Smooth muscle cell (in vitro differentiated cells): ENCODE data around the gene SDE2. TPM values are rescaled to one million over a fixed set of nuclear protein-coding genes. Genes with fewer than 3 reads are reported as not detected.
"Not testable (repeated sequence)": the region's sequence is repeated elsewhere in the genome, so short reads cannot be mapped to it uniquely, and the experiment has no call there.

Experiments used
- DNase-seq: peaks from one replicate; lab custom pipeline; 2025; ENCODE audit not compliant: unreplicated experiment; lab: John Stamatoyannopoulos, UW
- H2AFZ ChIP-seq: fragments of 200-600 bp; sonication (generic); 2 replicates; pipeline ENCODE4 v1.6.0; 2016; ENCODE audit warnings: antibody characterized with exemption, low read depth, mild to moderate bottlenecking
- H3F3A ChIP-seq: fragments of 200-600 bp; sonication (generic); 2 replicates; pipeline ENCODE4 v1.6.0; 2017; ENCODE audit warnings: antibody characterized with exemption, low read depth
- H3K27ac ChIP-seq: fragments of 200-600 bp; sonication (generic); 2 replicates; pipeline ENCODE4 v1.5.1; 2016; ENCODE audit warnings: low read depth, mild to moderate bottlenecking
- H3K27me3 ChIP-seq: fragments of 200-600 bp; sonication (generic); 2 replicates; pipeline ENCODE4 v1.6.1; 2016; ENCODE audit warnings: low read depth, mild to moderate bottlenecking
- H3K36me3 ChIP-seq: fragments of 200-600 bp; sonication (generic); 2 replicates; pipeline ENCODE4 v1.5.1; 2016; ENCODE audit warnings: low read depth
- H3K4me1 ChIP-seq: fragments of 200-600 bp; sonication (generic); 2 replicates; pipeline ENCODE4 v1.5.1; 2016; ENCODE audit warnings: low read depth
- H3K4me2 ChIP-seq: fragments of 200-600 bp; sonication (generic); 2 replicates; pipeline ENCODE4 v1.6.0; 2016; ENCODE audit warnings: mild to moderate bottlenecking
- H3K4me3 ChIP-seq: fragments of 200-600 bp; sonication (generic); 2 replicates; pipeline ENCODE4 v1.5.1; 2016; ENCODE audit warnings: mild to moderate bottlenecking
- H3K79me2 ChIP-seq: fragments of 200-600 bp; sonication (generic); 2 replicates; pipeline ENCODE4 v1.6.0; 2016; ENCODE audit warnings: low read depth, mild to moderate bottlenecking
- H3K9ac ChIP-seq: fragments of 200-600 bp; sonication (generic); 2 replicates; pipeline ENCODE4 v1.6.0; 2016; ENCODE audit warnings: low read depth
- H3K9me3 ChIP-seq: fragments of 200-600 bp; sonication (generic); replicated peaks from 2 replicates; pipeline ENCODE4 v1.5.1; 2016; ENCODE audit warnings: low read depth
- H4K20me1 ChIP-seq: fragments of 200-600 bp; sonication (generic); 2 replicates; pipeline ENCODE4 v1.6.0; 2016; ENCODE audit warnings: low read depth
- CTCF ChIP-seq: fragments of 200-600 bp; sonication (generic); IDR thresholded peaks from 2 replicates; pipeline ENCODE4 v1.5.1; 2017; ENCODE audit warnings: borderline replicate concordance, mild to moderate bottlenecking, antibody characterized with exemption; ENCODE audit not compliant: insufficient read depth, poor library complexity, severe bottlenecking
- WGBS: methylation state at CpG from one replicate; pipeline ENCODE4 v1.1.7; 2016; ENCODE audit warnings: low lambda C conversion rate; 5-methylcytosine and 5-hydroxymethylcytosine counted together
- polyA plus RNA-seq: library from polyadenylated mRNA; unstranded; fragments of >200 nt; fragmentation: Nextera tagmentation; extraction: Ambion mirVana; gene quantifications from 2 replicates; pipeline ENCODE4 v1.2.1, GENCODE V29; 2016
- total RNA-seq: library from RNA; depleted of rRNA; stranded (reverse); fragments of >200 nt; gene quantifications from 2 replicates; pipeline ENCODE4 v1.2.3, GENCODE V29; 2014

The SDE2 gene
- total and polyA plus RNA-seq, 2 experiments from 2014 or later: 20.2 to 30.5 TPM

- Histone ChIP-seq H4K20me1 (no peaks in the 10 kb centered on the region), H3K27me3 (no peaks in the 10 kb centered on the region), H2AFZ (no peak overlapping the region), H3K4me1 (peaks cover 8% of the 10 kb centered on the region), H3K9ac (no peak overlapping the region), H3K4me3 (no peak overlapping the region), H3K36me3 (no peaks in the 10 kb centered on the region), H3K9me3 (no peaks in the 10 kb centered on the region), H3F3A (no peaks in the 10 kb centered on the region), H3K27ac (no peak overlapping the region), H3K79me2 (no peaks in the 10 kb centered on the region), H3K4me2 (no peak overlapping the region)
- no peak for DNase-seq
- no peak for TF ChIP-seq CTCF
- 64% methylated on average over 1 of the region's 1 CpG for WGBS
Observed at GRCh38 chr1:225941942-225942222, 57.3 kb downstream of the SDE2 start.

- Histone ChIP-seq H3K4me1 (peaks cover 8% of the 10 kb centered on the region), H3K36me3 (no peaks in the 10 kb centered on the region), H3F3A (no peaks in the 10 kb centered on the region), H4K20me1 (no peaks in the 10 kb centered on the region), H3K9me3 (no peaks in the 10 kb centered on the region), H3K4me3 (no peak within 1 kb of the TSS), H3K79me2 (no peaks in the 10 kb centered on the region), H3K27me3 (no peaks in the 10 kb centered on the region), H2AFZ (no peak within 1 kb of the TSS), H3K9ac (no peak within 1 kb of the TSS), H3K4me2 (no peak within 1 kb of the TSS), H3K27ac (no peak within 1 kb of the TSS)
- TF ChIP-seq CTCF: no peak
- WGBS: 71% methylated on average over 6 of the region's 6 CpGs
- DNase-seq: no peak
Observed at GRCh38 chr1:225941187-225941941, 57.8 kb downstream of the SDE2 start, which contains the start of gene LEFTY2. Gene LEFTY2 (minus strand): TSS chr1:225941220. CDS start chr1:225941140, 80 bp downstream.

- H3K27ac ChIP-seq: no peak overlapping the region
- no peaks in the 10 kb centered on the region for H4K20me1 ChIP-seq
- H3K4me1 ChIP-seq: peaks cover 2% of the 10 kb centered on the region
- 93% methylated on average over 25 of the region's 25 CpGs for WGBS
- H3F3A ChIP-seq: no peaks in the 10 kb centered on the region
- no peaks in the 10 kb centered on the region for H3K36me3 ChIP-seq
- no peak overlapping the region for H3K9ac ChIP-seq
- H3K79me2 ChIP-seq: no peaks in the 10 kb centered on the region
- H3K4me2 ChIP-seq: no peak overlapping the region
- H3K9me3 ChIP-seq: no peaks in the 10 kb centered on the region
- TF ChIP-seq CTCF: no peak
- H3K4me3 ChIP-seq: no peak overlapping the region
- no peak for DNase-seq
- no peaks in the 10 kb centered on the region for H3K27me3 ChIP-seq
- no peak overlapping the region for H2AFZ ChIP-seq
Observed at GRCh38 chr1:225940385-225941151, 58.6 kb downstream of the SDE2 start.

GRCh38 chr1:225939939-225940310 is 59.2 kb downstream of the SDE2 start:
- H3K79me2 ChIP-seq, H3K4me2 ChIP-seq, H3K9me3 ChIP-seq, H3K4me1 ChIP-seq, DNase-seq, H3K36me3 ChIP-seq, H3K9ac ChIP-seq, H4K20me1 ChIP-seq, H3K27ac ChIP-seq, H3K27me3 ChIP-seq, H3F3A ChIP-seq, H2AFZ ChIP-seq, H3K4me3 ChIP-seq: not testable (repeated sequence)
- 57% methylated on average over 8 of the region's 8 CpGs for WGBS

GRCh38 chr1:225939097-225939938 is 59.8 kb downstream of the SDE2 start:
- not testable (repeated sequence) for H2AFZ ChIP-seq, H4K20me1 ChIP-seq, H3K27me3 ChIP-seq, H3F3A ChIP-seq, H3K9ac ChIP-seq, H3K4me1 ChIP-seq, DNase-seq, H3K9me3 ChIP-seq, H3K36me3 ChIP-seq, H3K27ac ChIP-seq, H3K79me2 ChIP-seq
- WGBS: 38% methylated on average over 25 of the region's 69 CpGs
- peak overlapping the region; percentile 13 for H3K4me3 ChIP-seq
- peak overlapping the region; percentile 57 for H3K4me2 ChIP-seq
